Stimulated activated naive CD4-positive, alpha-beta T cell (primary cell): ENCODE measurements around the gene NIPSNAP3A.

Source experiments
- DNase-seq, 6 experiments: peaks; one replicate each; lab custom pipeline; 2025; lab: John Stamatoyannopoulos, UW

Gene NIPSNAP3A

DNA sequence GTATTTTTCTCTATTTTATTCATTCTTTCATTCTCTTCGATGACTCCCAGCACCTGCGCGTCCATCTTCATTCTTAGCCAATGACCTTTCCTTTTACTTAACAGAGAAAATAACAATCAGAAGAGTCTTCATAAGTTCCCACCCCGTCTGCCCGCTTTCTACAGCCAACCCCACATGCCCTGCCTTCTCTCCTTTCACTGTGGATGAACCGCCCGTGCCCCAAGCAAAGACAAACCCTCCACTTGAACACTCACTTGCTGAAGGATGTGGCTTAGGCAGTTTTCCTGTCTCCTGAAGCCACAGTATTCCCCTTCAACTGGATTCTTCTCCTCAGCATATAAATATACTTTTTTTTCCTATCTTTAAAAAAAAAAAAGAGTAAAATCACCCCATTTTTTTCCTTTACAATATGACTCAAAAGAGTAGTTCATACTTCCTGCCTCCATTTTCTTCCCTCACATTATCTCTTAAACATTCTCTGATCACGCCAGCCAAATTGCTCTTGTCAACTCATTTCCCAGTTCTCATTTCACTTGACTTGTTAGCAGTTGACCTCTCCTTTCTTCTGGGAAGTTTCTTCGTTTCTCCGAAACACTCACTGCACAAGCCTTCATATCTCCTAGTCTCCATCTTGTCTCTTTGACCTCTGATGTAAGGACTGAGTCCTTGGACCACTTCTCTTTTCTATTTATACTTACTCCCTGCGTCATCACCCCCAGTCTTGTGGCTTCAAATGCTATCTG lies 27.5 kb downstream of the NIPSNAP3A start:
- DNase-seq: no peak

DNA sequence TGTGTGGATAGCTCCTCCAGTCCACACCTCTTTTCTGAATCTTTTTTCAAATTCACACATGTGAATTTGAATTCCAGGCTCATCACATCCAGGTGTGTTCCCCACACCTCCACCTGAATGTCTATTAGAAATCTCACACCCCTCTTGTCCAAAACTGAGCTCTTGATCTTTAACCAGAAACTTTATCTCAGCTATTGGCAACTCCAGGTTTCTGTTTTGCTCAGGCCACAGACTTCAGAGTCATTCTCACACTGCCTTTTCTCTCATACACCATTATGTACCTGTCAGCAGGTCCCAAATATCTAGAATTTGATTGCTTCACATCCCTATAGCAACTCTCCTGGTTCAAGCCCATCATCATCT lies 28.1 kb downstream of the NIPSNAP3A start:
- no peak for DNase-seq

DNA sequence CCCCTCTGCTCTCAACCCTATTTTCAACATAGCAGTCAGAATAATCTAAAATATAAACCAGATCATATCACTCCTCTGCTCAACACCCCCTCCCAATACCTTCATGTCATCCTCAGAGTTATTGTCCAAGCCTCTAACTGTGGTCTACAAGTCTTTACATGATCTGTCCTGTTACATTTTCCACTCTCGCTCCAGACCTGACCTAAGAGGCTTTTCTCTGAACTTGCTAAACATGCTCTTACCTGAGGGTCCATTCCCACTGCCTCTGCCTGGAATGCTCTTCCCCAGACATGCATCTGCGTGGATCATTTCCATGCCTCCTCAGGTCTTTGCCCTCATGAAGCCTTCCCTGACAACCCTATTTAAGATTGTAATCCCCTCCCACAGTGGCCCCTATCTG lies 28.5 kb downstream of the NIPSNAP3A start:
- no peak for DNase-seq

DNA sequence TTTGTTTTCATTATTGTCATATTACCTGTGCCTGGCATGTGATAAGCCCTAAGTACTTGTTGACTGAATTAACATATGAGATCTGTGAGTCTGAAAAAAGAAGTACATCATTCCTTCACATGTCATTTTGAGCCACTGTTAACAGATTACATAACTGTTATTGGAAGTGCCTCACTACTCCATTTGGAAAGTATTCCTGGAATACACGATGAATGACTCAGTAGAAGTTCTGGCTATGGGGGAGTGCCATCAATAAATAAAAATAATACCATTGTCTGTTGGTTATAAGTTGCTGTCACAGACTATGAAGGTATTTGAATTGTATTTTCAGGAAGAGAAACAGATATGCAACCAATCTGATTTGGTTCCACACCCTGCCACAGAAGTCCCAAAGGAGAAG lies 29.3 kb downstream of the NIPSNAP3A start:
- DNase-seq: no peak

DNA sequence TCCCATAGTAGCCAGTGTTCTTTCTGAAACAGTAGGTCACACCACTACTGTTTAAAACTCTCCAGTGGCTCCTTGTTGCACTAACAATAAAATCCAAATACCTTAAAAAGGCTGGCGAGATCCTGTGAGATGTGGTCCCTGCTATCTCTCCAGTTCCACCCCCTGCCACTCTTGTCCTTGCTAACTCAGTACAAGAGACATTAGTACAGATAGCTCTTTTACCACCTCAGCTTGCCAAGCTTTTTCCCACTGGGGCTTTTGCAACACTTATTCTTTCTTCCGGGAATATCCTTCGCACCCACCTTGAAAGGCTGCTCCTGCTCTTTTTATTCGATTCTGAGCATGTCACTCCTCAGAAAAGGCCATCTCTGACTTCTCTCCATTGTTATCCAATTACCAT lies 31.3 kb downstream of the NIPSNAP3A start:
- DNase-seq: no peak

DNA sequence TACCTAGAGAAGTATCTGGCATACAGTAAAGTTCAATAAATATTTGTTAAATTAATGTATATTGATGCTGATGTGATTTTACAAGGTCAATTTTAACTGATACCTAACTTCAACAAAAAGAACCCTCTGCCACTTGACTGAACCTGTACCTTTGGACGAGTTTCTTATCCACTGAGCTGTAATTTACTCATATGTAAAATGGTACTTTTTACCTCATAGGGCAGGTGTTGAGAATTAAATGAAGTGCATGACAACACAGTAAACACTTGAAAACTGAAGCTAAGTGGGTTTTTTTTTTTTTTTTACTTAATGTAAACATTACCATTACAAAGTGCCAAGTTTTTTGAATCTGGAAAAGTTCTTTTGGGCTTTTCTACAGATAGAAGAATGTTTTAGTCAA lies 31.9 kb downstream of the NIPSNAP3A start:
- DNase-seq: no peak

DNA sequence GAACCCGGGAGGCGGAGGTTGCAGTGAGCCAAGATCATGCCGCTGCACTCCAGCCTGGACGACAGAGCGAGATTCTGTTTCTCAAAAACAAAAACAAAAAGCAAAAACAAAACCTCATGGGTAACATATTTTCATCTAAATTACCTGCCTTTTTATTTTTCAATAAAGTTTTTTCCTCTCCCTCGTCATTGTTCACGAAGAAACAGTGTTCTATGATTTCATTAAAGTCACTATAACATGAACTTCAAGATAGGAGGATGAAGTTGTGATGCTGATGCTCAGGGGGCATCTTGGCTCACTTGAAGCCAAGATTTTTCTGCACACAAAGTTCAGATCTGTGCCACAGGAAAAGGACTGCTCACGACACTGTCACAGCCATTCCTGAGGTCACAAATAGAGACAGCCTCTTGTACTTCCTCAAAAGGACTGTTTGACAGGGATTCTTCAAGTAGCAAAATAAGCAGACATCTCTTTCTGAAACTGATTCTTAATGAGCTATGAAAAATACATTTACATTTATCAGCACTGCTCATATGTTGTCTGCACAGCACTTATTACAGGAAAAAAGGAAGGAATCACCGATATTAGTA lies 32.6 kb downstream of the NIPSNAP3A start:
- DNase-seq: no peak

DNA sequence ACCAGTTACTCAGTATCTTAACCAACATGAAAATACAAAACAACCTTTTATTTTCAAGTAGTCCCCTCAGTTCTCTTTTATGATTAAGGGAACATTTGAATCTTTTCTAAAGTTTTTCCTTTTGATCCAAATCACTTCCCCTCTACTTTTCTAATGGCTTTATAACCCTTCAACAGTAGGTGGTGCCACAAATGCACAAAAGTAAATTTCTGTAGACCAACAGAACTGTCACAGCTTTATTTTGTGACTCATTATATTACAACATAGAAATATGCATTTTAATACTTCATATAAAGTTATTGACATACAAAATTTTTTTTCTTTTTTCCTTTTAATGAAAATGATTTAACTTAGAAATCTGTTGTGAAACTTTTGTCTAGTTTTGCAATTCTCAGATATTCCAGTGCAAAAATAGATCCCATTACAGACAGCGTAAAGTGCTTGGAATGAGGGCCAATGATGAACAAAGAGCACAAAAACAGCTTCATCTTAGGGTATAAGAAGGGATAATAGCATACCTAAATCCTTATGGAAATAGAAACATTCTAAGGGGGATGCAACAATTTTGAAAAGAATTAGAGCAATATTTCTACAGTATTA lies 33.4 kb downstream of the NIPSNAP3A start:
- DNase-seq: no peak

DNA sequence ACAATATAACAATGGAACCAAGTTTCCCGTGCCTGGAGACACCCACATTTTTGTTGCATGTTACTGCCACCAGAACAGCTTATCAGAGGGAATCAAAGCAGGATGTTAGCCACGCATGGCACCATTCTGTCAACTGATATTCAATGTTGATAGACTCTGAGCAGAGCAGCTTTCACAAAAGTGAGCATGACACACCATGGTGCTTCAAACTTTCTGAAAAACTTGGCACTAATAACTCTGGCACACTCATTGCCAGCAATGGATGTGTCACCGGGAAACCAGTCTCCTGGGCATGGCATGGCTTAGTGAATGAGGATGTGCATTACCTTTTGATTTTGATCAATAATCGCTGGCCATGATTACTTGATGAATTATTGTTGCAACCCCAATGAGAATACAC lies 36.1 kb downstream of the NIPSNAP3A start:
- DNase-seq: no peak

DNA sequence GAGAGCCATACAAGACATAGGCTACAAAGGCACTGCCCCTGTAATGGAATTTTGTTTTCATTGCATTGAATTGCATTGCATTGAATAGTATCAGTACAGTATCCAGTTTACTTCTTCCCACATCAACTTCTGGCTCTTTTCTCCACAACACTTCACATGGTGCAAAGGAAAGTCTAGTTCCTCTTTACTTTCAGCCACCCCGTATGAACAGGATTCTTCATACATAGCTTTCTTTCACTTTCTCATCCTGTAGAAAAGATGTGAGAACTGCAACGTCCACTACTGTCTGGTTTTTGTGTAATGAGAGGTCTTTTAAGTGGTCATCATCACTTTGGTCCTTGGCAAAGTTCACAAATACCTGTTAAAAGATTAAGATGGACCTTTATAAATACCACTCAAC lies 36.6 kb downstream of the NIPSNAP3A start:
- no peak for DNase-seq

DNA sequence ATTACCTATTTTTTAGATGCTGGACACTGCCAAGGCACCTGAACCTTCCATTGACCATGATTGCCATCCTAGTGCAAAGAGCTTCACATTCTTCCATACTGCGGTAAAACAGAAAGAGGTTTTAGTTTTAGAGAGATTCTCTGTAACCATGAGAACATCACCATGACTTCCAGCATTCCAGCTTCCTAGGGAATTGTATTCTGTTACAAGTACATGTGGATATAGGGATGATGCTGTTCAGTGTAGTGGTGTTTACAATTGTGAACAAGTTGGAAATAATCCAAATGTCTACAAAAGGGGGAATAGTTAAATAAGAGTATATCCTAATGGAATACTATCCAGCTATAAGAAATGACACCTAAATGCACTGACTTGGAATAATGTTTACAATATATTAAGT lies 38.8 kb downstream of the NIPSNAP3A start:
- DNase-seq: no peak

DNA sequence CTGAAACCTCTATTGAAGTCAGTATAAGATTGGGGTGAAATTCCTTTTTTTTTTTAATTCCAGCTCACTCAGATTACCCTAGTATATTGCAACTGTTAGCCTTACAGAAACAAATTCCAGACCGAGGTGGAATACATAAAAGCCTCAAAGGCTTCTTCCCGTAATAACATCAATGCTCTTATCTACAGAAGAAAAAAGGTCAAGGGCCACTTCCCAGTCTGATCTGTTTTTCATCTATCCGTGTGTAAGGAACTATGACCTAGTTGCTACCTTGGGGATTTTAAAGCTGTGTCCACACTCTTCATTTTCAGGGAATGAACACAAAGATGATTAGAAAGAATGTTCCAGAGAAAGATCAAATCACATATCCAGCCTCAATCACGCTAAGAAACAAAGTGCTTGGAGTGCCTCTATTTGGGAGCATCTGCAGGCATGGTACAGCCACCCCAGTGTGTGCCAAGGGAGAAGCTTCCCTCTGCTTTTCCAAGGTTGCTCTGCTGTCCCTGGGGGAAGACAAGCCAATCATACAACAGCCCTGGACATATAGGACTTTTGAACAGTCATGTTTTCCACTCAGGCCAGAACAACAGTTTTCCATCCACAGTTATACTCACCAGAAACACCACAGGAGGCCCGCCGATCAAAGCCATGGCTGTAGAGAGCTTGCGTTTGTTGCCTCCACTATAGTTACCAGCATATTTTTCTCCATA lies 40.0 kb downstream of the NIPSNAP3A start:
- DNase-seq: no peak

DNA sequence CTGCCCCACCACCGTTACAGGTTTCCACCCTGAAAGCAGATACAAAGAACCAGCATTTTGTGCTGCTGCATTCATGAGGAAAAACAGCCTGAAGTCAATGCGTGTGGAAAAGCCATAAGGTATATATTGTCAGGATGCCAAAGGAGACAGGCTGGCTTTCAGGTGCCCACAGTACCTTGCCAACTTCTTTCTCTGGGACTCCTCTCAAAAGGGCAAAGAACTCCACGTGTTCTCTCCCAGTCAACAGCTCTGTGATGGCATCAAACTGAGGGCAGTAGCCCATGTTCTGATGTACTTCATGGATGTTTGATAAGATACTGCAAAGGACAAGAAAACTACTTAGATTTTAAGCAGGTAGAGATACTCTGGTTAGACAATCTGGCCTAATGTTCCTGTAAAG lies 40.8 kb downstream of the NIPSNAP3A start:
- DNase-seq: no peak

DNA sequence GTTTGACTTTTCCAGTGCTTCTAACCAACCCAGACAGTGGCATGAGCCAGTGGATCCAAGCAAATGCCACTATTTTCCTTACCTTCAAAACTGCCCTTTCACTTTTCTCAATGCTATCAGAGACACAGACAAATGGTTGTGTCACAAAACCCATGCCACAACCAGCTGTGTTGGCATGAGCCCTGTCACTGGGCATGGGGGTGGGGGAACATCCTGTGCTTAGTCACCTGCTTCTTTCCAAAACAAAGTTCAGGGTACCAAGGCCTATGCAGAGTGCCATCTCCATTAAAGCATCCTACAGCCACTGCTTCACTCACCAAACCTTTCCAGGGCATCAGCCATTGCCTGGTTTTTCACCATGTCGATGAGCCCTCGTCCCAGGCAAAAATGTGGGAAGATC lies 46.6 kb downstream of the NIPSNAP3A start:
- no peak for DNase-seq

DNA sequence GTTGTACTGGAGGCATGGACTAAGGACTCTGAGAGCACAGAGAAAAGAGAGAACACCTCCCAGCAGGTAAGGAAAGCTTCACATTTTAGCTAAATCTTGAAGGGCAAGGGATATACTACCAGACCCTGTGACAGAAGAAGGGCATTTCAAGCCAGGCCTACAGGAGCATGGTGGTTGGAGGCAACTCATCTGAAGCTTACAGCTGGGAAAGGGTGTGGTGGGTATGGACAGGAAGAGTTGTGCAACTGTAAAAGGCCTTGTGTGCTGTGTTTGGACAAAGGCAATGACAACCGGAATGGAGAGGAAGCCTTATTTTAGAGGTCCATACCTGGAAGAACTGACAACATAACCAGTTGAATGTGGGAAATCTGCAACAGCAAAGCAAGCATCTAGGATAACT lies 47.6 kb downstream of the NIPSNAP3A start:
- DNase-seq: no peak

DNA sequence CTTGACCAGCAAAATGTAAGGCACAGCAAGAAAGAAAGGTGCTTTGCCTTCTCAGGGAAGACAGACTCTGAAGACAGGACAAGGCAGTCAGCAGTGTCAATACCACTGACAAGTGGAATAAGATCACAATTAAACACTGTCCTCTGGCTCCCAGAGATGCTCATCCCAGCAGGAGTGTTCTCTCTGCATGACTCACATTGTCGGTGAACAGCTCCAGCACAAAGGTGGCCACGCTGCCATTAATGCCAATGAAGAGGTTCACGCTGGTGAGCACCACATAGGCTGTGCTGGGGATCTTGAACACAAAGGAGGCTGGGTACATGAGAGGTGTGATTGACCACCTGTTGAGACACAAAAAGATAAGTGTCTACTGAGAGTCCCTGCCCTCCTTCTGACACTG lies 48.4 kb downstream of the NIPSNAP3A start:
- no peak for DNase-seq

DNA sequence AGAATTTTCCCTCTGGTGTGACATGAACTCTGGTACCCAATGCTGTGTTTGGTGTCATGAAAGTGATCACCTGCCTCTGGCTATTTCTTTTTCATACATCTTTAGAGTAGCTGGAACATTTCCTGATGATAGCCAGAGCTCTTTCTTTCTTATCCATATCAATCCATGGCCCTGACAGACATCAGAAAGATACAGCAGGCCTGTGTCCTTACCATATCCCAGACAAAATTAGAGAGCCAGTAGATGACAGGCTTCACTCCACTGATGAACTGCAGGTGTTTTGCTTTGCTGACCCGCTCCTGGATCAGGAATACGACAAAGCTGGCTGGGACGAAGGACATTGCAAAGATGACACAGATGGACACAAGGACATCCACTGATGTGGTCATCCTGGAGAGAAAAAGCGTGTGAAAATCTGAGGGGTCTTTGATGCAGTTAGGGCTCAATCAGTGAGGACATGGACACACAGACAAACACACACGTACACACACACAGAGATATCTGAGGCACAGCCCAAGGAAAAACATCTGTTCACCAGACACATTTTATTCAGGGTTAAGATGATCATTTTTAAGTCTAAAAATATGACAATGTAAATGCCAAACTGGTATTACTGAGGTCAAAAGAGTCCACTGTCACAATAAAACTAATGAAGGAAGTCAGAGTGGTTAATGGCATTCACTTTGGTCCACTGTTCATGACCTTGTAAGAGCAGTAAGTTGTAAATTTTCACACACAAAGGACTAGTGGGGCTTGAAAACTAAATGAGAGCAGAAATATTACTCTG lies 50.9 kb downstream of the NIPSNAP3A start:
- no peak for DNase-seq

DNA sequence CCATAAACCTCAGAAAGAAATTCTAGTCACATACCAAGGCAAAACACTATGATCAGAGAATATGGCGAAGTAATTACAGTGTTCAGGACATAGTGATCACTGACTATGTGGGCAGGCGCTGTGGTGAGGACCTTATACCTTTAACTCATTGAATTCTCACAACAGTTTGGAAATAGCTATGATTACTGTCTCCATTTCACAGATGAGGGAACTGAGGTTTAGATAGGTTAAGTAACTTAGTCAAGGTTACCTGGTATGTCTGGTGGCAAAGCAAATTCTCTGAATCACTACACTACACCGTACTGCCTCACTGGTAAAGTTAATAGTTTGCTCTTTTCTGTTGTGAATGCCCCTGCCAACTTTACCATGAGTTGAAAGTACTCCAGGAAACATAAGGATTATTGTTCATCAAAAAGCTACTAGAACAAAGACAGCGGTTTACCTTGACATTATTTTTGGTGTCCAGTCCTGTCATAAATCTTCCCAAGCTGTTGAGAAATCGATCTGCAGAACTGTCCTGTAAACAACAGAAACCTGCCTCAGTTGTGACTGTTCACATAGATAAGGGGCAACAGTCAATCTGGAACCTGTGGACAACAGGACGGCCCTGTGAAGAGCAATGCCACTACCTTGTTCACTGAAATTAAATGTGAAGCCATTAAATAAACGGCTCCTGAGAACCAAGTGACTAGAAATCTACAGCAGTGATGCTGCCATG lies 52.7 kb downstream of the NIPSNAP3A start:
- no peak for DNase-seq

DNA sequence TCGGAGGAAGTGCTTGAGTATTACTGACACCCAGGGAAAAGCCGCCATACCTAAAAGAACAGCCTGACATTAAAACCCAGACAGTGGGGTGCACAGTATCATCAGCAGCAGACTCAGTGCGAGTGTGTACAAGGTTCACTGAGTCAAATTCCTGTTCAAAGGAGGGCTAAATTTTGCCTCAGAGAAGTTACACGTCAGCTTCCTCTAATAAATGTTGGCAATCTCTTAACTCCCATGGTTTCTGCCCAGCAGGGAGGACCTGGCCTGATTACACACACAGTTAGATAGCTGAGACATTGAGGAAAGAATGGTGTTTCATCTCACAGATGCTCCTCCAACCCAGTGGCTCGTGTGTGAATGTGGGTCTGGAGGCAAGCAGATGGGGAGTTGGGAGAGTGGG lies 54.6 kb downstream of the NIPSNAP3A start:
- DNase-seq: no peak

DNA sequence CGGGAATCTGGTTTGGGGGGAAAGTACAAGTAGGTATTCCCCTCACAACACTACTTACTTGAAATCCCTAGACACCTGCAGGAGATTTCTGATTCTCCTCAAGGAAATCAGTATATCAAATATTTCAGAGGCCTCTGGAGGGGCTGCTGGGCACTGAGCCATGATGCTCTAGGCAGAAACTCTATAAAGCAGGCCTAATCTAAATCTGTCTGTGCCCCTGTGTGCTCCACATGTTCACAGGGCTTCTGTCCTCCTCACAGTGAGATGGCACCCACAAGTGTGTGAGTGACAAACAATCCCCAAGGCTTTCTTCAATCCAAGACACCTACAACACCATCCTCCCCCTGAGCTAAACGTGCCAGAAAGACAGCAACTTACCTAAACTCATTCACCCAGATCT lies 55.4 kb downstream of the NIPSNAP3A start:
- DNase-seq: no peak

DNA sequence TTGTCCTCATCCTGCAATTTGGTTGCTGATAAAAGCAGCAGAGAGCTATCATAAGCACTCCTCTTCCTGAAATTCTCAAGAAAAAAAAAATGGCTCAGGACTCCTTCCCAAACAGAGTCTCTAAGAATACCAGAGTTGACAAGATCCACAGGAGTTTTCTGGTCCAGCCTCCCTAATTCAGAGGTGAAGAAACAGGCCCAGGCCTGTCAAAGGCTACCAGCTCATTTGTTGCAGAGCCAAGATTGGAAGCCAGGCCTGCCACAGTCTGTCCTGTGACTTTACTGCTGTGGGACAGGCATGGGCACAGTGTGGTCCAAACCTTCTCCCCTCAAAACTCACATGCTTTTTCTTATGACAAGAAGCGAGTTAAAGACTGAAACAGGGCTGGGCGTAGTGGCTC lies 58.0 kb downstream of the NIPSNAP3A start:
- no peak for DNase-seq
